ENCODE results near the gene AIP.
"Not testable (repeated sequence)": the region's sequence is repeated elsewhere in the genome, so short reads cannot be mapped to it uniquely, and the experiment has no call there.

The AIP gene

DNA sequence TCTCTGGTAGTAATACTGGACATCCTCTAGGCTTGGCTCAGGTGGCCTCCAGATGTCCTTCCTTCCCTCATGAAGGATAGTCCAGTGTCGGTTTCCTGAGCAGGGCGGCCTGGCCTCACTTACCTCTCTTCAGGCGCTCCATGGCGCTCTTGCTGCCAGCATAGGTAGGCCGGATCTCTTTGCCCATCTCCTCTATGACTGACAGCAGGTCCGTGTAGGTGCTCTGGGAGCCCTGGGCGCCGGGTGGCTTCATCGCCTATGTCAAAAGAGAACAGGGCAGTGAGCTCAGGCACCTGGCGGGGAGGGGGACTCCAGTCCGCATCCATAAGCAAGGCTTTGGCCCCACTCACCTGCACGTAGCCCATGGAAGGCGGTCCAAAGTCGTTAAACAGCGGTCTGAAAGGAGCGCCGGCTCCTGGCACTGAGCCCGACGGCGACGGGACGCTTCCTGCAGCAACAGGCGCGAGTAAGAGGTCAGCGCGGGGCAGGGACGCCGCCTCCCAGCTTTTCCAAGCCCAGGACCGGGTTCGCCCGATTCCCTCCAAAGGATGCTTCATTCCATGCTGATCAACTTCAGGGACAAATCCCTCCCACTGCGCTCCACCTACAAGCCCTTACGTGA lies 24.5 kb downstream of the AIP start:
- no peaks in the 10 kb centered on the region for H3K36me3 ChIP-seq (ENCODE audit: control insufficient read depth, insufficient read depth, low read length)
- peak overlapping the region; percentile 40 for H2AFZ ChIP-seq
- H3K27ac ChIP-seq = peak overlapping the region; percentile 95
- H3K4me1 ChIP-seq = peaks cover 10% of the 10 kb centered on the region
- H3K9ac ChIP-seq = no peak overlapping the region
- no peaks in the 10 kb centered on the region for H3K9me3 ChIP-seq (ENCODE audit: control insufficient read depth, low read length)
- no peaks in the 10 kb centered on the region for H3K27me3 ChIP-seq (ENCODE audit: control insufficient read depth, insufficient read depth, low read length)
- TF ChIP-seq, protein P1, sequence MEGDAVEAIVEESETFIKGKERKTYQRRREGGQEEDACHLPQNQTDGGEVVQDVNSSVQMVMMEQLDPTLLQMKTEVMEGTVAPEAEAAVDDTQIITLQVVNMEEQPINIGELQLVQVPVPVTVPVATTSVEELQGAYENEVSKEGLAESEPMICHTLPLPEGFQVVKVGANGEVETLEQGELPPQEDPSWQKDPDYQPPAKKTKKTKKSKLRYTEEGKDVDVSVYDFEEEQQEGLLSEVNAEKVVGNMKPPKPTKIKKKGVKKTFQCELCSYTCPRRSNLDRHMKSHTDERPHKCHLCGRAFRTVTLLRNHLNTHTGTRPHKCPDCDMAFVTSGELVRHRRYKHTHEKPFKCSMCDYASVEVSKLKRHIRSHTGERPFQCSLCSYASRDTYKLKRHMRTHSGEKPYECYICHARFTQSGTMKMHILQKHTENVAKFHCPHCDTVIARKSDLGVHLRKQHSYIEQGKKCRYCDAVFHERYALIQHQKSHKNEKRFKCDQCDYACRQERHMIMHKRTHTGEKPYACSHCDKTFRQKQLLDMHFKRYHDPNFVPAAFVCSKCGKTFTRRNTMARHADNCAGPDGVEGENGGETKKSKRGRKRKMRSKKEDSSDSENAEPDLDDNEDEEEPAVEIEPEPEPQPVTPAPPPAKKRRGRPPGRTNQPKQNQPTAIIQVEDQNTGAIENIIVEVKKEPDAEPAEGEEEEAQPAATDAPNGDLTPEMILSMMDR (IDR thresholded peaks at IDR 0.05) = no peak
- peak overlapping the region; percentile 82 for H3K4me2 ChIP-seq (ENCODE audit: low read length)
- H3K4me3 ChIP-seq (ENCODE audit: low read depth, low read length) = peak overlapping the region; percentile 92
- no peaks in the 10 kb centered on the region for H3K79me2 ChIP-seq

DNA sequence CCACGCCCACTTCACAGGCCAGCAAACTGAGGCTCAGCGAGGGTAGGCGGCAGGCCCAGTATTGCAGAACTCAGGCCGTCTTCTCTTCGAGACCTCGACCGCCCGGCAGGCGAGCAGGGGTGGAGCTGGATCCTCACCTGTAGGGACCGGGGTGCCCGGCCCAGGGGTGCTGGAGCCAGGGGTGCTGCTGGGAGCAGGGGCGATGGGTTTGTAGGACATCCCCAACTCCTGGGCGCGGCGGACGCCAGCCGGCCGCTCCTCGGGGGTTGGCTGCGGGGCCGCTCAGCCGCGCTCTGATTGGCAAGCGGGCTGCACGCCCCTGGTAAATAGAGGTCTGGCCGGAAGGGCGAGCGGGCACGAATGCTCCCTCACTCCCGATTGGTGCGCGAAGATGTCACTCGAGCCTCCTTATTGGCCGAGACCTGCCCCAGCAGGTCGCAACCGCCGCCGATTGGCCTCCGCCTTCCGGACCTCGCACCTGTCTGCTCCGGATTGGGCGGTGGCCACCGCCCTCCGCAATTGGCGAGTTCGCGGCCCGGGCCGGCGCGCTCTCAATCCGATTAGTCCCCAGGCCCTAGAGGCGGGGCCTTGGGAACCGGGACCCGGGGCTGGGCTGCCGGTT lies 25.1 kb downstream of the AIP start, which contains the start of gene CDK2AP2:
Gene CDK2AP2, minus strand, starts transcription at position 299 of the 622 bp plus-strand sequence. Its CDS starts 80 bp downstream, at position 219.
- Histone ChIP-seq H3K9me3 (ENCODE audit: control insufficient read depth, low read length) (no peaks in the 10 kb centered on the region), H3K4me2 (ENCODE audit: low read length) (peak within 1 kb of the TSS; percentile 93), H3K4me3 (ENCODE audit: low read depth, low read length) (peak within 1 kb of the TSS; percentile 92), H3K27me3 (ENCODE audit: control insufficient read depth, insufficient read depth, low read length) (no peaks in the 10 kb centered on the region), H3K9ac (peak within 1 kb of the TSS; percentile 49), H3K79me2 (no peaks in the 10 kb centered on the region), H3K4me1 (peaks cover 10% of the 10 kb centered on the region), H3K36me3 (ENCODE audit: control insufficient read depth, insufficient read depth, low read length) (no peaks in the 10 kb centered on the region), H3K27ac (peak within 1 kb of the TSS; percentile 95), H2AFZ (peak within 1 kb of the TSS; percentile 85)
- TF ChIP-seq, protein P1 (IDR thresholded peaks at IDR 0.05) = no peak

DNA sequence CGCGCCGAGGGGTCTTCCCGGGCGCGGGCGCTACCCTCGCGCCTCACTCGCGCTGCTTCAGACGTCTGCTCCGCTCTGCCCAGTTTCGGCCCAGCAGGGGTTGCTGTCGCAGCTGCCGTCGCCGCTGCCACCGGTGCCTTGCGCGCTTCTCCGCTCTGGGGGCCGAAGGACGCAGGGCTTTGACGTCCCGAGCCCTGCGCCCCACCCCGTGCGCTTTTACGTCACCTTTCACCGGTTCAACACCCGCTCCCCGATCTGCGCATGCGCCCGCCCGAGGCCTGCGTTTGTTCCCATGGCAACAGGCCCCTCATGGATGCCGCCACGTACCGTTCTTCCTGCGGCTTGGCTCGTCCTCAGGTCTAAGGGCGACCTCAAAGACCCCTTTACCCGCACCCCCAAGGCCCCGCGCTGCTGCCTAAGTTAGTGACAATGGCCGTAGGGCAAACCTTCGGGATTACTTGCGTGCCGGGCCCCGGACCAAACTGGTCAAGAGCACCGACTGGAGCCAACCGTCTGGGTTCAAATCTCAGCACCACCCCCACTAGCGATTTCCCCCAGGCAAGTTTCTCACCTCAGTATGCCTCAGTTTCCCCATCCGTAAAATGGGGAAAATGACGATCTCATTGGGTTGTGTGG lies 25.8 kb downstream of the AIP start:
- Histone ChIP-seq H3K9ac (peak overlapping the region; percentile 49), H3K4me1 (peaks cover 10% of the 10 kb centered on the region), H3K36me3 (ENCODE audit: control insufficient read depth, insufficient read depth, low read length) (no peaks in the 10 kb centered on the region), H3K27ac (peak overlapping the region; percentile 95), H3K4me2 (ENCODE audit: low read length) (peak overlapping the region; percentile 93), H3K4me3 (ENCODE audit: low read depth, low read length) (peak overlapping the region; percentile 92), H3K27me3 (ENCODE audit: control insufficient read depth, insufficient read depth, low read length) (no peaks in the 10 kb centered on the region), H3K79me2 (no peaks in the 10 kb centered on the region), H3K9me3 (ENCODE audit: control insufficient read depth, low read length) (no peaks in the 10 kb centered on the region), H2AFZ (peak overlapping the region; percentile 85)
- TF ChIP-seq, protein P1 (IDR thresholded peaks at IDR 0.05) = no peak

DNA sequence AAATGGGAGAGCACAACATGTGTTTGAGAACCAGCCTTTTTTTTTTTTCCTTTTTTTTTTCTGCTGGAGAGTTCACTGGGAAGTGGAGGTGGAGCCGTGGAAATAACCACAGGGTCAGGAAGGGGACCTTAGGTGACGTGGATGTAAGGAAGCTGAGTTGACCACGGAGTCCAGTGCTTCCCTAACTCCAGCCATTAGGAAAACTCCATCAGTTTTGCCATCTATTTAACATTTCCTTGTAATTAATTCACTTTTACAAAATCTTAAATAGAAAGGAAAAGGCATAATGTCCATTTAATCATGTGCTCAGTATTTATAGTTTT lies 27.2 kb downstream of the AIP start:
- Histone ChIP-seq H2AFZ (no peak overlapping the region), H3K27ac (no peak overlapping the region), H3K36me3 (ENCODE audit: control insufficient read depth, insufficient read depth, low read length) (no peaks in the 10 kb centered on the region), H3K27me3 (ENCODE audit: control insufficient read depth, insufficient read depth, low read length) (no peaks in the 10 kb centered on the region), H3K4me1 (peaks cover 10% of the 10 kb centered on the region), H3K9me3 (ENCODE audit: control insufficient read depth, low read length) (no peaks in the 10 kb centered on the region), H3K9ac (no peak overlapping the region), H3K4me3 (ENCODE audit: low read depth, low read length) (no peak overlapping the region), H3K4me2 (ENCODE audit: low read length) (no peak overlapping the region), H3K79me2 (no peaks in the 10 kb centered on the region)
- TF ChIP-seq, protein P1 (IDR thresholded peaks at IDR 0.05) = no peak

GRCh38 chr11:67511558-67511957 lies 28.7 kb downstream of the AIP start:
- not testable (repeated sequence) for H3K27ac ChIP-seq; H3K9ac ChIP-seq; H3K9me3 ChIP-seq (ENCODE audit: control insufficient read depth, low read length); H3K36me3 ChIP-seq (ENCODE audit: control insufficient read depth, insufficient read depth, low read length); H3K4me2 ChIP-seq (ENCODE audit: low read length); H3K79me2 ChIP-seq; H3K4me1 ChIP-seq; H3K4me3 ChIP-seq (ENCODE audit: low read depth, low read length); H3K27me3 ChIP-seq (ENCODE audit: control insufficient read depth, insufficient read depth, low read length); H2AFZ ChIP-seq
